Smooth muscle cell (in vitro differentiated cells): ENCODE measurements around the gene CD300A. TPM values are rescaled to one million over a fixed set of nuclear protein-coding genes. Genes with fewer than 3 reads are reported as not detected.
A peak's percentile ranks its signal among the peaks of the same experiment; 100 is the strongest.

Experiments used
- DNase-seq: peaks from one replicate; lab custom pipeline; 2025; ENCODE audit not compliant: unreplicated experiment; lab: John Stamatoyannopoulos, UW
- H2AFZ ChIP-seq: fragments of 200-600 bp; sonication (generic); 2 replicates; pipeline ENCODE4 v1.6.0; 2016; ENCODE audit warnings: antibody characterized with exemption, low read depth, mild to moderate bottlenecking
- H3F3A ChIP-seq: fragments of 200-600 bp; sonication (generic); 2 replicates; pipeline ENCODE4 v1.6.0; 2017; ENCODE audit warnings: antibody characterized with exemption, low read depth
- H3K27ac ChIP-seq: fragments of 200-600 bp; sonication (generic); 2 replicates; pipeline ENCODE4 v1.5.1; 2016; ENCODE audit warnings: low read depth, mild to moderate bottlenecking
- H3K27me3 ChIP-seq: fragments of 200-600 bp; sonication (generic); 2 replicates; pipeline ENCODE4 v1.6.1; 2016; ENCODE audit warnings: low read depth, mild to moderate bottlenecking
- H3K36me3 ChIP-seq: fragments of 200-600 bp; sonication (generic); 2 replicates; pipeline ENCODE4 v1.5.1; 2016; ENCODE audit warnings: low read depth
- H3K4me1 ChIP-seq: fragments of 200-600 bp; sonication (generic); 2 replicates; pipeline ENCODE4 v1.5.1; 2016; ENCODE audit warnings: low read depth
- H3K4me2 ChIP-seq: fragments of 200-600 bp; sonication (generic); 2 replicates; pipeline ENCODE4 v1.6.0; 2016; ENCODE audit warnings: mild to moderate bottlenecking
- H3K4me3 ChIP-seq: fragments of 200-600 bp; sonication (generic); 2 replicates; pipeline ENCODE4 v1.5.1; 2016; ENCODE audit warnings: mild to moderate bottlenecking
- H3K79me2 ChIP-seq: fragments of 200-600 bp; sonication (generic); 2 replicates; pipeline ENCODE4 v1.6.0; 2016; ENCODE audit warnings: low read depth, mild to moderate bottlenecking
- H3K9ac ChIP-seq: fragments of 200-600 bp; sonication (generic); 2 replicates; pipeline ENCODE4 v1.6.0; 2016; ENCODE audit warnings: low read depth
- H3K9me3 ChIP-seq: fragments of 200-600 bp; sonication (generic); replicated peaks from 2 replicates; pipeline ENCODE4 v1.5.1; 2016; ENCODE audit warnings: low read depth
- H4K20me1 ChIP-seq: fragments of 200-600 bp; sonication (generic); 2 replicates; pipeline ENCODE4 v1.6.0; 2016; ENCODE audit warnings: low read depth
- WGBS: methylation state at CpG from one replicate; pipeline ENCODE4 v1.1.7; 2016; ENCODE audit warnings: low lambda C conversion rate; 5-methylcytosine and 5-hydroxymethylcytosine counted together
- polyA plus RNA-seq: library from polyadenylated mRNA; unstranded; fragments of >200 nt; fragmentation: Nextera tagmentation; extraction: Ambion mirVana; gene quantifications from 2 replicates; pipeline ENCODE4 v1.2.1, GENCODE V29; 2016
- total RNA-seq: library from RNA; depleted of rRNA; stranded (reverse); fragments of >200 nt; gene quantifications from 2 replicates; pipeline ENCODE4 v1.2.3, GENCODE V29; 2014
- TF ChIP-seq, protein P1 (sequence below): fragments of 200-600 bp; sonication (generic); IDR thresholded peaks from 2 replicates; pipeline ENCODE4 v1.5.1; 2017; ENCODE audit warnings: borderline replicate concordance, mild to moderate bottlenecking, antibody characterized with exemption; ENCODE audit not compliant: insufficient read depth, poor library complexity, severe bottlenecking

CD300A gene
- total and polyA plus RNA-seq, 2 experiments from 2014 or later = not detected

- TF ChIP-seq, protein P1, sequence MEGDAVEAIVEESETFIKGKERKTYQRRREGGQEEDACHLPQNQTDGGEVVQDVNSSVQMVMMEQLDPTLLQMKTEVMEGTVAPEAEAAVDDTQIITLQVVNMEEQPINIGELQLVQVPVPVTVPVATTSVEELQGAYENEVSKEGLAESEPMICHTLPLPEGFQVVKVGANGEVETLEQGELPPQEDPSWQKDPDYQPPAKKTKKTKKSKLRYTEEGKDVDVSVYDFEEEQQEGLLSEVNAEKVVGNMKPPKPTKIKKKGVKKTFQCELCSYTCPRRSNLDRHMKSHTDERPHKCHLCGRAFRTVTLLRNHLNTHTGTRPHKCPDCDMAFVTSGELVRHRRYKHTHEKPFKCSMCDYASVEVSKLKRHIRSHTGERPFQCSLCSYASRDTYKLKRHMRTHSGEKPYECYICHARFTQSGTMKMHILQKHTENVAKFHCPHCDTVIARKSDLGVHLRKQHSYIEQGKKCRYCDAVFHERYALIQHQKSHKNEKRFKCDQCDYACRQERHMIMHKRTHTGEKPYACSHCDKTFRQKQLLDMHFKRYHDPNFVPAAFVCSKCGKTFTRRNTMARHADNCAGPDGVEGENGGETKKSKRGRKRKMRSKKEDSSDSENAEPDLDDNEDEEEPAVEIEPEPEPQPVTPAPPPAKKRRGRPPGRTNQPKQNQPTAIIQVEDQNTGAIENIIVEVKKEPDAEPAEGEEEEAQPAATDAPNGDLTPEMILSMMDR = no peak
Observed at GRCh38 chr17:74455025-74455545, 11.3 kb upstream of the CD300A start.

GRCh38 chr17:74455821-74456220 is 10.6 kb upstream of the CD300A start:
- no peaks in the 10 kb centered on the region for H4K20me1 ChIP-seq
- no peak overlapping the region for H3K4me2 ChIP-seq
- H3K4me3 ChIP-seq = no peak overlapping the region
- H3K9ac ChIP-seq = no peak overlapping the region
- no peak for DNase-seq
- H3F3A ChIP-seq = no peaks in the 10 kb centered on the region
- H3K79me2 ChIP-seq = no peaks in the 10 kb centered on the region
- H2AFZ ChIP-seq = no peak overlapping the region
- H3K4me1 ChIP-seq = peaks cover 27% of the 10 kb centered on the region
- no peaks in the 10 kb centered on the region for H3K36me3 ChIP-seq
- H3K9me3 ChIP-seq = no peaks in the 10 kb centered on the region
- no peaks in the 10 kb centered on the region for H3K27me3 ChIP-seq
- H3K27ac ChIP-seq = no peak overlapping the region
- WGBS = 93% methylated on average over 5 of the region's 5 CpGs
- TF ChIP-seq, protein P1 = no peak

More at GRCh38 chr17:74455025-74455545, 11.3 kb upstream of the CD300A start:
- Histone ChIP-seq H2AFZ (no peak overlapping the region), H3K27ac (no peak overlapping the region), H4K20me1 (no peaks in the 10 kb centered on the region), H3K4me2 (no peak overlapping the region), H3F3A (no peaks in the 10 kb centered on the region), H3K4me3 (no peak overlapping the region), H3K27me3 (no peaks in the 10 kb centered on the region), H3K9ac (no peak overlapping the region), H3K9me3 (no peaks in the 10 kb centered on the region), H3K36me3 (no peaks in the 10 kb centered on the region), H3K79me2 (no peaks in the 10 kb centered on the region), H3K4me1 (peaks cover 27% of the 10 kb centered on the region)
- WGBS = 67% methylated on average over 15 of the region's 15 CpGs
- DNase-seq = no peak

DNA sequence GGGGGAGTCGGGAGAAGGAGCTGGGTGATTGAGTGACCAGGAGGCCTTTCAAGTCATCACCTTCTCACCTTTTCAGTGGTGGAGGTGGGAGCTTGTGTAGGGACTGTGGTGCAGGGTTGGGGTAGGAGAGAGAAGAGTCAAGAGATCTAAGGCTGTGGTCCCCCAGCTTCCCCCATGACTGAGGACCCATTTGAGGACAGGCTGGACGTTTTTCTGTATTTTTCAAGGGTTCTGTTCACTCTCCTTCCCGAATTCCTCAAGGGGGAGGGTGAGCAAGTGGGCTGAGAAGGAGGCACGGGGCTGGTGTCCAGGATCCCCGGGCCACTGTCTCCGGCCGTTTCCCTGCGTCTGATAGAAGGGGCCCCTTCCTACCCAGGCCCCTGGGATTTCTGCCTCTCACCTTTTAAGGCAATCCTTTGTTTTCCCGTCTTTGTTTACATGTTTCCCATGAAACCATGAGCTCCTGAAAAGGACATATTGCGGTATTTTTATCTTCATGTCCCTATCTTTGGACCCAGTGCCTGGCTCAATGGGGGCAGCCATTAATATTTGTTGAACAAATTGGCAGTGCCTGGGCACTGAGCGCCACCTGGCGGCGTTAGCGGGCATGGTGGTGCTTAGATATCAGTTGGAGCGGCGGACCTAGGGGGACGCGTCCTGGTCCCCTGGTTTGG is 9.2 kb upstream of the CD300A start:
- no peak overlapping the region for H2AFZ ChIP-seq
- whole genome bisulfite sequencing = 35% methylated on average over 18 of the region's 18 CpGs
- H4K20me1 ChIP-seq = no peaks in the 10 kb centered on the region
- no peak overlapping the region for H3K9ac ChIP-seq
- H3K4me3 ChIP-seq = no peak overlapping the region
- no peaks in the 10 kb centered on the region for H3K9me3 ChIP-seq
- no peak overlapping the region for H3K4me2 ChIP-seq
- no peaks in the 10 kb centered on the region for H3K36me3 ChIP-seq
- H3K79me2 ChIP-seq = no peaks in the 10 kb centered on the region
- no peaks in the 10 kb centered on the region for H3F3A ChIP-seq
- H3K4me1 ChIP-seq = peaks cover 27% of the 10 kb centered on the region
- H3K27ac ChIP-seq = no peak overlapping the region
- TF ChIP-seq, protein P1 = peak; percentile 99
- DNase-seq = peak; percentile 26
- H3K27me3 ChIP-seq = no peaks in the 10 kb centered on the region

DNA sequence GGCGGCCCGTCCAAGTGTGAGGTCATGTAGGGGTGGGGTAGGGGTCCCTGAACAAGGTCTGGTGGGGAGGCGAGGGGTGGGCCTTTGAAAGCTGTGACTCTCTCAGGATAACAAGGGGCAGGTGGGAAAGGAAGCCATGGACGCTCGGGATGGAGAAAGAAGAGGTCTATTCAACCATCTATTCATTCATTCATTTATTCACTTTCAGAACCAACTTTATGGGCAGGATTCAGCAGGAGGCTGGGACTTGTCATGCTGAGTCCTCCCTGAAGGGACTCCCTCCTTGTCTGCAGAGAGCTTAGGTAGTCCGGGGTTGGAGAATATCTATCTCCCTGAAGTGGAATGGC is 8.6 kb upstream of the CD300A start:
- H3K4me1 ChIP-seq = peaks cover 27% of the 10 kb centered on the region
- no peak for DNase-seq
- H3K36me3 ChIP-seq = no peaks in the 10 kb centered on the region
- TF ChIP-seq, protein P1 = no peak
- H3K4me2 ChIP-seq = no peak overlapping the region
- no peaks in the 10 kb centered on the region for H3K79me2 ChIP-seq
- no peaks in the 10 kb centered on the region for H3K9me3 ChIP-seq
- no peaks in the 10 kb centered on the region for H4K20me1 ChIP-seq
- H3K4me3 ChIP-seq = no peak overlapping the region
- H3K9ac ChIP-seq = no peak overlapping the region
- H3F3A ChIP-seq = no peaks in the 10 kb centered on the region
- no peak overlapping the region for H3K27ac ChIP-seq
- no peak overlapping the region for H2AFZ ChIP-seq
- 46% methylated on average over 6 of the region's 6 CpGs for WGBS
- H3K27me3 ChIP-seq = no peaks in the 10 kb centered on the region
